BLaER1 (cell line): ENCODE measurements around the gene CFAP251.

Experiments used
- H3K27ac ChIP-seq: shearing (Covaris generic); formaldehyde crosslinking; 2 replicates; pipeline ENCODE4 v1.8.1; 2022
- H3K27me3 ChIP-seq: shearing (Covaris generic); formaldehyde crosslinking; 2 replicates; pipeline ENCODE4 v1.8.1; 2022
- H3K36me3 ChIP-seq: shearing (Covaris generic); formaldehyde crosslinking; 2 replicates; pipeline ENCODE4 v1.8.1; 2022
- H3K4me1 ChIP-seq: shearing (Covaris generic); formaldehyde crosslinking; 2 replicates; pipeline ENCODE4 v1.8.1; 2022
- H3K4me2 ChIP-seq: shearing (Covaris generic); formaldehyde crosslinking; 2 replicates; pipeline ENCODE4 v1.8.1; 2022
- H3K4me3 ChIP-seq: shearing (Covaris generic); formaldehyde crosslinking; 2 replicates; pipeline ENCODE4 v1.8.1; 2022
- H3K9ac ChIP-seq: shearing (Covaris generic); formaldehyde crosslinking; 2 replicates; pipeline ENCODE4 v1.8.1; 2022
- H3K9me3 ChIP-seq: shearing (Covaris generic); formaldehyde crosslinking; 2 replicates; pipeline ENCODE4 v1.8.1; 2022
- H4K20me1 ChIP-seq: shearing (Covaris generic); formaldehyde crosslinking; 2 replicates; pipeline ENCODE4 v1.8.1; 2022
- Cebpa-rat ChIP-seq: shearing (Covaris generic); IDR thresholded peaks from 2 replicates; pipeline ENCODE4 v1.8.1; 2022

The CFAP251 gene

GRCh38 chr12:122022393-122023338, 104.3 kb downstream of the CFAP251 start:
- TF ChIP-seq Cebpa-rat = no peak
- peaks cover 66% of the 10 kb centered on the region for H3K4me1 ChIP-seq
- H3K4me2 ChIP-seq = peak overlapping the region; percentile 97
- peak overlapping the region; percentile 99 for H3K9ac ChIP-seq
- H3K9me3 ChIP-seq = peaks cover 14% of the 10 kb centered on the region
- H3K4me3 ChIP-seq = peak overlapping the region; percentile 95
- H3K36me3 ChIP-seq = 0 out of 2 replicates have a peak, but pooled peaks cover 6% of the 10 kb centered on the region
- H3K27ac ChIP-seq = peak overlapping the region; percentile 99
- H4K20me1 ChIP-seq = peaks cover 49% of the 10 kb centered on the region
- no peaks in the 10 kb centered on the region for H3K27me3 ChIP-seq

DNA sequence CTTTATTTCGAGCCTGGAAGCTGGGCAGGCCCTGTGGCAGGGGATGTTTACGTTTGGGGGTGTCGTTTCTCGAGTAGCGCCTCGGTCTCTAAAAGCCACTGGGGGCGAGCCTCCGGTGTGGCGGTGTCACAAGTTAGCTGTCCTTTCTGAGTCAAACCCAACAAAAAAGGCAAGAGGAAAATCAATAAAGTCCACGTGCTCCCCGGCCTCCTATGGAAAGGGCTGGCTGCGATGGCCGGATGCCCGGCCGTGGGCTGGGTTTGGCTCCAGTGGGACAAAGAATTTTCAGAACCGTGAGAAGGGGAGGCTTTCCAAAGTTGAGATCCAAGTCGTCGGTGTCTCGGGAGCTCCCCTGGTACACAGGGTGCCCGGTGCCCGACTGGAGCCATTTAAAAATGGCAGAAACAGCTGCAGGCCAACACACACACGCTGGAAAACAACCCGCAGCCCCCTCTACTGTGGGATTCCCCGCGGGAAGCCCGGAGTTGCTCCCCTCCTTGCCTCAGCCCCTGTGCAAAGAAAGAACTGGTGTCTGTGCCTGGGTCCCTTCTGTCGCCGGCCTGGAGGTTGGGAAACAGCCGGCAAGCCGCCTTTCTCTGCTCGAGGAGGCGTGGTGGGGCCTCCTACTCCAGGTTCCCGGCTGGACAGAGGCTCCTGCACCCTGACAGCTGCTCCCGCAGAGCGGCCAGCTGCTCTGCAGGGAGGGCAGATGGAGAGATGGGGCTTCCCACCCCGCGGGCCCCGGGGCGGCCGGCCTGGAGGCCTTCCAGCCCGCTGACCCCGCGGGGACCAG, 105.1 kb downstream of the CFAP251 start:
- H3K27me3 ChIP-seq = no peaks in the 10 kb centered on the region
- peak overlapping the region; percentile 97 for H3K4me2 ChIP-seq
- no peak for TF ChIP-seq Cebpa-rat
- H3K36me3 ChIP-seq = no peaks in the 10 kb centered on the region
- H3K9me3 ChIP-seq = peaks cover 6% of the 10 kb centered on the region
- H3K9ac ChIP-seq = peak overlapping the region; percentile 99
- peak overlapping the region; percentile 99 for H3K27ac ChIP-seq
- H3K4me1 ChIP-seq = peaks cover 68% of the 10 kb centered on the region
- peak overlapping the region; percentile 95 for H3K4me3 ChIP-seq
- H4K20me1 ChIP-seq = peaks cover 58% of the 10 kb centered on the region

DNA sequence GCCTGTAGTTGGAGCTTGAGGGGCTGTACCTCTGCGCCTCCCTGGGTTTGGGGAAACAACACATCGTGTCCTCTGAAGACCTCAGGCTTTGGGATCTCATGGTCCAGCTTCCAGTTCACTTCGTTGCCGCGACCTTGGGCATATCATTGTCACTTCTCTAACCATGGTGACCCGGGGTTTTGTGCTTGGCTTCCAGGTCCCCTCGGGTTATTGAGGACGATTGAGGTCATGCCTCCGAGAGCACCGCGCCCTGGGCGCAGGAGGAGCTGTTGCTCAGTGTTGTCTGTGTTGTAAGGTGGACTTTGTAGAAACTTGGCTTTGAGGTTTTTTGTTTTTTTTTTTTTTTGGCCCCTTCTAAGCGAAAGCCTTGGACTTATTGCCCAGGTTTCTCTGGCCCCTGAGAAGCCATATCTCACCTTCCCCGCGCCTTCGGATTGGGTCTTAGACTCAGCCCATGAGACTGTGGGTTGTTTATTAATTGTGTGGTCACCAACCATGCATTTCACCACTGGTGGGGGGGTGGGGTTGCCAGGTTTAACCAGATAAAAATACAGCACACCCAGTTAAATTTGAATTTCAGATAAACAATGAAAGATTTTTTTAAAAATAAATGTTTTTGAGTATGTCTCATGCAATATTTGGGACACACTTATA, 105.9 kb downstream of the CFAP251 start:
- TF ChIP-seq Cebpa-rat = no peak
- Histone ChIP-seq H3K36me3 (no peaks in the 10 kb centered on the region), H3K27me3 (no peaks in the 10 kb centered on the region), H3K4me2 (peak overlapping the region; percentile 97), H3K4me1 (peaks cover 68% of the 10 kb centered on the region), H3K9ac (peak overlapping the region; percentile 99), H4K20me1 (peaks cover 65% of the 10 kb centered on the region), H3K27ac (peak overlapping the region; percentile 99), H3K9me3 (no peaks in the 10 kb centered on the region), H3K4me3 (peak overlapping the region; percentile 95)

DNA sequence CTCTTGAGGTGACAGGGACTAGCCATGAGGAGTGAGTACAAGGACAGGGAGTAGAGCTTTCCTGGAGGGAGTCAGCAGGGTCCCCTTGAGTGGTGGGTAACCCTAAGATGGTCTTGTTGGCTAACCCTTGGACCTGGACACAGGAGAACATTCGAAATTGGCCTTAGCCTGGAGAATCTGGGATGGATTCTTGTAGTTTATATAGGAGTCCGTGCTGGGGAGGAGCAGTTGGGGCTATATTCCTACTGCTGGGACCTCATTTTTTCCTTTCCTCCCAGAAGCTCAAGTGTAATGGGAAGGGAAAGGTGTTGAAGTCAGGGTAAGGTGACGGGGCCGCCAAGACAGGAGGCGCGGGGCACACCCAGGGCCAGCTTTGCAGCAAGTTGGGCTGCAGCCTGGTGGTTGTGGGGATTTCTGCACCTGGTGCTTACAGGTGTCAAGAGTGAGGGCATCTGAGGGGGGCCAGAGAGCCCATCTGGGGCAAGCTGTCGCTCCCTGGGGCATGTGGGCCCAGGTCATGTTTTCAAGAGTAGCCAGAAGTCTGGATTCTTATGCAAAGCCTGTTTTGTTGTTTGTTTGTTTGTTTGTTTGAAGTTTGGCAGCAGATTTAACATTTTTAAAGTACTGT, 108.4 kb downstream of the CFAP251 start:
- Histone ChIP-seq H3K9me3 (no peaks in the 10 kb centered on the region), H3K36me3 (peaks cover 10% of the 10 kb centered on the region), H3K9ac (peak overlapping the region; percentile 53; the same call in 1 of the 2 replicates), H3K4me2 (peak overlapping the region; percentile 97), H3K27ac (peak overlapping the region; percentile 75), H3K27me3 (no peaks in the 10 kb centered on the region), H3K4me3 (no peak overlapping the region), H4K20me1 (peaks cover 91% of the 10 kb centered on the region), H3K4me1 (peaks cover 76% of the 10 kb centered on the region)
- no peak for TF ChIP-seq Cebpa-rat

- H3K4me3 ChIP-seq = peak overlapping the region; percentile 37; the same call in 1 of the 2 replicates
- peaks cover 100% of the 10 kb centered on the region for H4K20me1 ChIP-seq
Measured at GRCh38 chr12:122028165-122028904, 109.9 kb downstream of the CFAP251 start.

GRCh38 chr12:122028905-122029560, 110.6 kb downstream of the CFAP251 start:
- Histone ChIP-seq H3K4me1 (peaks cover 83% of the 10 kb centered on the region), H3K9ac (peak overlapping the region; percentile 68; the same call in 1 of the 2 replicates), H3K36me3 (peaks cover 32% of the 10 kb centered on the region), H4K20me1 (peaks cover 100% of the 10 kb centered on the region), H3K4me2 (peak overlapping the region; percentile 97), H3K4me3 (peak overlapping the region; percentile 32; the same call in 1 of the 2 replicates), H3K27ac (peak overlapping the region; percentile 75), H3K27me3 (no peaks in the 10 kb centered on the region), H3K9me3 (no peaks in the 10 kb centered on the region)
- TF ChIP-seq Cebpa-rat = no peak

More at GRCh38 chr12:122028165-122028904, 109.9 kb downstream of the CFAP251 start:
- no peak for TF ChIP-seq Cebpa-rat
- Histone ChIP-seq H3K4me2 (peak overlapping the region; percentile 97), H3K27me3 (no peaks in the 10 kb centered on the region), H3K9ac (peak overlapping the region; percentile 68), H3K9me3 (no peaks in the 10 kb centered on the region), H3K27ac (peak overlapping the region; percentile 75), H3K36me3 (peaks cover 25% of the 10 kb centered on the region), H3K4me1 (peaks cover 83% of the 10 kb centered on the region)

GRCh38 chr12:122029620-122030423, 111.4 kb downstream of the CFAP251 start:
- H3K9ac ChIP-seq = peak overlapping the region; percentile 68
- H3K4me3 ChIP-seq = peak overlapping the region; percentile 32
- H3K4me2 ChIP-seq = peak overlapping the region; percentile 97
- peak overlapping the region; percentile 75 for H3K27ac ChIP-seq
- no peak for TF ChIP-seq Cebpa-rat
- peaks cover 83% of the 10 kb centered on the region for H3K4me1 ChIP-seq
- H4K20me1 ChIP-seq = peaks cover 100% of the 10 kb centered on the region
- no peaks in the 10 kb centered on the region for H3K27me3 ChIP-seq
- H3K36me3 ChIP-seq = peaks cover 39% of the 10 kb centered on the region
- H3K9me3 ChIP-seq = no peaks in the 10 kb centered on the region
